AG04450 (cell line): ENCODE results near the gene NPRL2. TPM values are rescaled to one million over a fixed set of nuclear protein-coding genes. Genes with fewer than 3 reads are reported as not detected.

Source experiments
- CTCF ChIA-PET: fragments of 300-600, 350-600 bp; formaldehyde crosslinking; extraction: SDS; loops from one replicate; lab custom pipeline; 2022; ENCODE audit warnings: antibody characterized with exemption, inconsistent platforms; lab: Charles Lee
- POLR2A ChIA-PET: fragments of 350-600 bp; formaldehyde crosslinking; extraction: SDS; loops from one replicate; lab custom pipeline; 2021; ENCODE audit warnings: antibody characterized with exemption, inconsistent platforms; lab: Yijun Ruan, JAX
- DNase-seq: peaks from one replicate; pipeline ENCODE4 v3.0.0-alpha.2; 2011; ENCODE audit warnings: low read depth, low spot score
- H3K27ac ChIP-seq: one replicate; pipeline ENCODE4 v1.5.1; 2012; ENCODE audit warnings: low read depth, low read length, control low read depth
- H3K27me3 ChIP-seq: one replicate; pipeline ENCODE4 v1.6.0; 2012; ENCODE audit warnings: low read length; ENCODE audit not compliant: control insufficient read depth, insufficient read depth
- H3K4me3 ChIP-seq: 2 replicates; pipeline ENCODE4 v1.5.1; 2011; ENCODE audit warnings: mild to moderate bottlenecking, low read depth, low read length, control low read depth
- H3K9me3 ChIP-seq: 2 replicates; pipeline ENCODE4 v1.5.1; 2012; ENCODE audit warnings: low read length; ENCODE audit not compliant: control insufficient read depth, insufficient read depth
- CTCF ChIP-seq: IDR thresholded peaks from 2 replicates; pipeline ENCODE4 v1.5.1; 2011; ENCODE audit warnings: low read depth, low read length, control low read depth, inconsistent platforms
- polyA plus RNA-seq: library from polyadenylated mRNA; depleted of rRNA; stranded (reverse); fragments of >200 nt; gene quantifications from 2 replicates; pipeline ENCODE4 v1.2.3, GENCODE V29; 2011

The NPRL2 gene
- polyA plus RNA-seq, 1 experiment: 25.6 TPM

GRCh38 chr3:50380405-50381085 is 30.0 kb upstream of the NPRL2 start:
- Histone ChIP-seq H3K27ac (no peak overlapping the region), H3K4me3 (no peak overlapping the region), H3K9me3 (no peaks in the 10 kb centered on the region; the same call in 1 of the 2 replicates), H3K27me3 (peaks cover 27% of the 10 kb centered on the region)
- DNase-seq: no peak
- ChIA-PET POLR2A (no interaction called here), CTCF (no interaction called here)
- TF ChIP-seq CTCF: no peak

- H3K27ac ChIP-seq: no peak overlapping the region
- H3K9me3 ChIP-seq: no peaks in the 10 kb centered on the region; the same call in 1 of the 2 replicates
- peaks cover 29% of the 10 kb centered on the region for H3K27me3 ChIP-seq
- no peak for TF ChIP-seq CTCF
- CTCF ChIA-PET: no interaction called here
- no peak for DNase-seq
- H3K4me3 ChIP-seq: no peak overlapping the region
- POLR2A ChIA-PET: no interaction called here
These were observed 28.2 kb upstream of the NPRL2 start for GRCh38 chr3:50378757-50379156.

- H3K9me3 ChIP-seq: no peaks in the 10 kb centered on the region; the same call in 1 of the 2 replicates
- no peak overlapping the region for H3K4me3 ChIP-seq
- CTCF ChIA-PET: no interaction called here
- no peak for TF ChIP-seq CTCF
- H3K27me3 ChIP-seq: peaks cover 28% of the 10 kb centered on the region
- no peak overlapping the region for H3K27ac ChIP-seq
- DNase-seq: no peak
- POLR2A ChIA-PET: no interaction called here
These were observed 27.4 kb upstream of the NPRL2 start for GRCh38 chr3:50378024-50378423.

GRCh38 chr3:50375258-50375931 is 24.8 kb upstream of the NPRL2 start:
- Histone ChIP-seq H3K9me3 (no peaks in the 10 kb centered on the region), H3K27ac (no peak overlapping the region), H3K27me3 (peaks cover 34% of the 10 kb centered on the region), H3K4me3 (no peak overlapping the region)
- no peak for DNase-seq
- TF ChIP-seq CTCF: no peak
- CTCF ChIA-PET: interaction anchor here (0.7 kb wide), 1 partner anchor 132 kb away, joined by 3 read pairs; no protein-coding TSS in a partner anchor
- POLR2A ChIA-PET: no interaction called here
